Gastrocnemius medialis (tissue), 4 donors: ENCODE data around the gene ITIH5. TPM values are rescaled to one million over a fixed set of nuclear protein-coding genes. Genes with fewer than 3 reads are reported as not detected.

Experiments used
- ATAC-seq, 2 donors: fragments of 150-250 bp; one replicate each; pipeline ENCODE4 v1.9.1; 2016
- DNase-seq, 2 donors: peaks; one replicate each; pipeline ENCODE4 v3.0.0-alpha.2; 2019
- H3K27ac ChIP-seq, 4 donors: fragments of 200-600 bp; sonication (generic); 1 replicate in 1 of 4; 2 replicates in 3 of 4; pipeline ENCODE4 v1.5.1; 2016 to 2018; ENCODE audit warnings: mild to moderate bottlenecking in 2 of 4, moderate library complexity in 1 of 4
- H3K27me3 ChIP-seq, 3 donors: fragments of 200-600 bp; sonication (generic) in 2 of 3; 1 replicate in 1 of 3; 2 replicates in 2 of 3; pipeline versions ENCODE4 v1.5.1 to v1.6.0; 2016 to 2019; ENCODE audit warnings: mild to moderate bottlenecking in 1 of 3, moderate library complexity in 1 of 3
- H3K36me3 ChIP-seq, 2 donors: fragments of 200-600 bp; sonication (generic) in 1 of 2; one replicate each; pipeline ENCODE4 v1.5.1; 2017 to 2018
- H3K4me1 ChIP-seq, 2 donors: fragments of 200-600 bp; sonication (generic) in 1 of 2; one replicate each; pipeline ENCODE4 v1.5.1; 2016 to 2017; ENCODE audit warnings: mild to moderate bottlenecking in 2 of 2
- H3K4me3 ChIP-seq, 4 donors: fragments of 200-600 bp; sonication (generic) in 3 of 4; 1 replicate in 1 of 4; 2 replicates in 3 of 4; pipeline ENCODE4 v1.5.1; 2016 to 2019; ENCODE audit warnings: mild to moderate bottlenecking in 2 of 4
- H3K9me3 ChIP-seq, 3 donors: fragments of 200-600 bp; sonication (generic) in 2 of 3; 1 replicate in 1 of 3; 2 replicates in 2 of 3; pipeline ENCODE4 v1.5.1; 2016 to 2019
- POLR2A ChIP-seq, 2 donors: fragments of 450-650 bp; IDR thresholded peaks; one replicate each; pipeline ENCODE4 v1.6.1; 2017; ENCODE audit warnings: antibody characterized with exemption in 2 of 2, mild to moderate bottlenecking in 2 of 2, moderate library complexity in 2 of 2
- in situ Hi-C, 4 donors: fragments of 200-750 bp; cut with MboI; loops; one replicate each; pipeline versions ENCODE4 v1.15.0 to v1.8.0; 2017; ENCODE audit warnings: low sequenced_read_pairs in 4 of 4
- intact Hi-C: fragments of 100-400 bp; cut with DNase I; formaldehyde crosslinking; loops from one replicate; pipeline ENCODE4 v1.15.1; 2023; ENCODE audit warnings: low total_unique reads
- total RNA-seq, 4 donors: library from RNA; depleted of rRNA; stranded (reverse); fragments of >200 nt; gene quantifications; one replicate each; pipeline versions ENCODE4 v1.1.0 to v1.2.3, GENCODE V29; 2016
- TF ChIP-seq, protein P1 (sequence below), 5 experiments: fragments of 450-650 bp in 3 of 5; fragments of 200-600 bp in 2 of 5; sonication (generic) in 2 of 5; IDR thresholded peaks in 4 of 5; conservative IDR thresholded peaks in 1 of 5; 1 replicate in 4 of 5; 2 replicates in 1 of 5; pipeline ENCODE4 v1.5.1; 2016 to 2019; ENCODE audit warnings: antibody characterized with exemption in 5 of 5, mild to moderate bottlenecking in 3 of 5, moderate library complexity in 3 of 5

Gene ITIH5
- total RNA-seq, 4 donors from 2014 or later: 3.9 to 14.0 (median 6.9) TPM

DNA sequence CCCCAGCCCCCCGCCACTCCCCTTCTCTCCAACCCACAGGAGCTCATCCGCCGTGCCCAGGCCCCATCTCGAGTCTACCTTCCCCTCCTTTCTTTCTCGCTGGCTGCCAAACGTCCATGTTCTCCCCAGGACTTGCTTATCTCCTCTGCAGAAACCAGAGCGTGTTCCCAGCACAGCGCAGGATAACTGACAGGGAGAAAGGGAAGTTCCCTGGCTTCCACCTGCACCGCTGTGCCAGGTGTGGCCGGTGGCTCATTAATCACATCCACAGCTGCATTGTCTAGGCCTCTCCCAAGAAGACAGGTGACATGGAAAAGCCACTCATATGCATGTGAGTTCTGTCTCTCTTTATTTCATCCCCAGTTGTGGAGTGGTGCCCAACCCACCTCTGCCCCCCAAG lies 113.2 kb downstream of the ITIH5 start:
- Histone ChIP-seq H3K27me3 (peaks cover 0 to 9% (median 2%) of the 10 kb centered on the region in 3 donors), H3K36me3 (no peaks in the 10 kb centered on the region), H3K4me3 (no peak overlapping the region), H3K4me1 (no peaks in the 10 kb centered on the region), H3K27ac (no peak overlapping the region), H3K9me3 (no peaks in the 10 kb centered on the region)
- DNase-seq (no peak), ATAC-seq (no peak)
- in situ Hi-C loops: no loop called here
- intact Hi-C loops: no loop called here
- TF ChIP-seq POLR2A (IDR thresholded peaks at IDR 0.05): no peak
- TF ChIP-seq, protein P1, sequence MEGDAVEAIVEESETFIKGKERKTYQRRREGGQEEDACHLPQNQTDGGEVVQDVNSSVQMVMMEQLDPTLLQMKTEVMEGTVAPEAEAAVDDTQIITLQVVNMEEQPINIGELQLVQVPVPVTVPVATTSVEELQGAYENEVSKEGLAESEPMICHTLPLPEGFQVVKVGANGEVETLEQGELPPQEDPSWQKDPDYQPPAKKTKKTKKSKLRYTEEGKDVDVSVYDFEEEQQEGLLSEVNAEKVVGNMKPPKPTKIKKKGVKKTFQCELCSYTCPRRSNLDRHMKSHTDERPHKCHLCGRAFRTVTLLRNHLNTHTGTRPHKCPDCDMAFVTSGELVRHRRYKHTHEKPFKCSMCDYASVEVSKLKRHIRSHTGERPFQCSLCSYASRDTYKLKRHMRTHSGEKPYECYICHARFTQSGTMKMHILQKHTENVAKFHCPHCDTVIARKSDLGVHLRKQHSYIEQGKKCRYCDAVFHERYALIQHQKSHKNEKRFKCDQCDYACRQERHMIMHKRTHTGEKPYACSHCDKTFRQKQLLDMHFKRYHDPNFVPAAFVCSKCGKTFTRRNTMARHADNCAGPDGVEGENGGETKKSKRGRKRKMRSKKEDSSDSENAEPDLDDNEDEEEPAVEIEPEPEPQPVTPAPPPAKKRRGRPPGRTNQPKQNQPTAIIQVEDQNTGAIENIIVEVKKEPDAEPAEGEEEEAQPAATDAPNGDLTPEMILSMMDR (IDR thresholded peaks at IDR 0.05 in 4 of 5, conservative IDR thresholded peaks at IDR 0.05 in 1 of 5): no peak

DNA sequence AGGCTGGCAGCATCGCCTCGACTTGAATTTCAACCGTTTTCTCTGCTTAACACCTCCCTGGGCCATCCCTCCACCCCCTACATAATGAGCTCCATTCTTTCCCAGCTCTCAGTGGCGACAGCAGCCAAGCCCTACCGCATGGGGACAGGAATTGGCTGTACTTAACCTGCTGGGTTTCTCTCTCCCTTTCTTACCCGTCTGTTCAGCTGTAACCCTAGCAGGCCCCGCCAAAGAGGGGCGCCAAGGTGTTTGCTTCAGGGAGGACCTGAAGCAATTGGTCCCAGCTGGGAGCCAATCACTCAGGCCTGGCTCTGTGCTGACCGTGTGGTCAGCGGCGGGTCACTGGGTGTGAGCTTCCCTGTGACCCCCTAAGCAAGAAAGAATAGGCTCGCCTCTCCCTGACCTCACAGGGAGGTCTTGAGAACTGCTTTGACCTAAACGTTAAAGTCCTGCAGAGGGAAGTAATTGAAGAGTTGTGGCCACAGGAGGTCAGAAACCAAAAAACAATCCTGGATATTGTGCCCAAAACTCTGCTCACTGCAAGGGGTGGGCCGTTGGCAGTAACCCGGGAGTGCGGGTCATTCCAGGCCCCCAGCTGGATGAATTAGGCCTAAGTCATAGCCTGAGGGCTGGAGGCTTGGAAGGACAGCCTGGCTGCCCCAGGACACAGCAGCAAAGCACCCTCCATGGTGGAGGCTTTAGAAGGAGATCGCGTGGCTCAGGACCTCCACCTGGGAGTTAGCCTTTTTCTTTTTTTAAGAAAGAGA lies 114.6 kb downstream of the ITIH5 start:
- H3K4me3 ChIP-seq: no peak overlapping the region
- H3K27me3 ChIP-seq: peaks cover 0 to 9% (median 2%) of the 10 kb centered on the region in 3 donors
- intact Hi-C loops: no loop called here
- TF ChIP-seq, protein P1 (IDR thresholded peaks at IDR 0.05 in 4 of 5, conservative IDR thresholded peaks at IDR 0.05 in 1 of 5): no peak
- no peak for TF ChIP-seq POLR2A (IDR thresholded peaks at IDR 0.05)
- H3K4me1 ChIP-seq: peaks cover 0 to 3% of the 10 kb centered on the region in 2 donors
- no peaks in the 10 kb centered on the region for H3K36me3 ChIP-seq
- in situ Hi-C loops: no loop called here
- no peaks in the 10 kb centered on the region for H3K9me3 ChIP-seq
- no peak overlapping the region for H3K27ac ChIP-seq
- no peak for DNase-seq
- ATAC-seq: no peak

DNA sequence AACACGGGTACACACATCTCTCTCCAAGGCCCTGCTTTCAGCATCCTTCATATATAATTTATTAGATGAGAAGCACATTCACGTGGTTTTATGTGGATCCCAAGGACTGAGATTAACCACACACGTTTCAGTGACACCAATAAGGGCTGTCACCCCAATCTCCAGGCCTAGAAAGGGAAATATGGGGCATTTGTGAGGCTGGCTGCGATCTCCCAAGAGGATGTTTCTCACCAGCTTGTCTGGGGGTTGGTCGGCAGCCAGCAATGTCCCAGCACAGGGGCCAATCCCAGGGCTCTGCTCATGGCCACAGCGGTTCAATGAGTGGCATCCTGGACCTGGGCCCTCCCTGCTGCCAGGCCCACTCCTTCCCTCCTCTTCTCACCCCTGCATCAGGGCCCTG lies 115.5 kb downstream of the ITIH5 start:
- H3K36me3 ChIP-seq: no peaks in the 10 kb centered on the region
- intact Hi-C loops: no loop called here
- TF ChIP-seq POLR2A (IDR thresholded peaks at IDR 0.05): no peak
- TF ChIP-seq, protein P1 (IDR thresholded peaks at IDR 0.05 in 4 of 5, conservative IDR thresholded peaks at IDR 0.05 in 1 of 5): no peak
- ATAC-seq (no peak), DNase-seq (no peak)
- peaks cover 0 to 3% of the 10 kb centered on the region in 2 donors for H3K4me1 ChIP-seq
- no peak overlapping the region for H3K27ac ChIP-seq
- no peak overlapping the region for H3K4me3 ChIP-seq
- peaks cover 0 to 9% (median 2%) of the 10 kb centered on the region in 3 donors for H3K27me3 ChIP-seq
- H3K9me3 ChIP-seq: no peaks in the 10 kb centered on the region
- in situ Hi-C loops: no loop called here

DNA sequence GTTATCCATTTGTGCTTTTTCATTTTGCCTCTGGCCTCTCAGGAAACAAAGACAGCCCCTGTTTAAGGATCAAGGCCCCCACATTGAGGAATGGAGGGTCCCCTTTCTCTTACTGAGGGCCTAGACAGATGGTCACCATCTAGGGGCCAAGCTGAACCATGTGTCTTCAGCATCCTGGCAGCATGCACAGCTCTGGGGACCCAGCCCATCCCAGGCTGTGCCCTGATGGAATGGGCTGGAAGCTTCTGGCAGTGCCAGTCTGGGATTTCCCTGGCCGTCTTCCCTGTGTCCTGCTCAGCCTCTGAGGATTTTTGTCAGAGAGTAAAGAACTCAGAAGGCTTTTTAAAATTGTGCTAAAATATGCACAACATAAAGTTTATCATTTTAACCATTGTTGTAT lies 116.8 kb downstream of the ITIH5 start:
- Histone ChIP-seq H3K27ac (no peak overlapping the region), H3K4me1 (peaks cover 0 to 3% of the 10 kb centered on the region in 2 donors)

More for the DNA sequence above, 116.8 kb downstream of the ITIH5 start:
- in situ Hi-C loops: no loop called here
- DNase-seq (no peak), ATAC-seq (no peak)
- TF ChIP-seq, protein P1 (IDR thresholded peaks at IDR 0.05 in 4 of 5, conservative IDR thresholded peaks at IDR 0.05 in 1 of 5): no peak
- no peak for TF ChIP-seq POLR2A (IDR thresholded peaks at IDR 0.05)
- peaks cover 0 to 9% (median 2%) of the 10 kb centered on the region in 3 donors for H3K27me3 ChIP-seq
- no peaks in the 10 kb centered on the region for H3K36me3 ChIP-seq
- H3K9me3 ChIP-seq: no peaks in the 10 kb centered on the region
- no peak overlapping the region for H3K4me3 ChIP-seq
- intact Hi-C loops: no loop called here
